HL-60/S4 (cell line): Measurements from ENCODE around the gene CLIP2.

Experiments
- in situ Hi-C: fragments of 300-500 bp; cut with MboI; formaldehyde crosslinking; loops from 2 replicates; pipeline ENCODE4 v1.14.3; 2022; ENCODE audit warnings: low sequenced_read_pairs

Gene CLIP2

DNA sequence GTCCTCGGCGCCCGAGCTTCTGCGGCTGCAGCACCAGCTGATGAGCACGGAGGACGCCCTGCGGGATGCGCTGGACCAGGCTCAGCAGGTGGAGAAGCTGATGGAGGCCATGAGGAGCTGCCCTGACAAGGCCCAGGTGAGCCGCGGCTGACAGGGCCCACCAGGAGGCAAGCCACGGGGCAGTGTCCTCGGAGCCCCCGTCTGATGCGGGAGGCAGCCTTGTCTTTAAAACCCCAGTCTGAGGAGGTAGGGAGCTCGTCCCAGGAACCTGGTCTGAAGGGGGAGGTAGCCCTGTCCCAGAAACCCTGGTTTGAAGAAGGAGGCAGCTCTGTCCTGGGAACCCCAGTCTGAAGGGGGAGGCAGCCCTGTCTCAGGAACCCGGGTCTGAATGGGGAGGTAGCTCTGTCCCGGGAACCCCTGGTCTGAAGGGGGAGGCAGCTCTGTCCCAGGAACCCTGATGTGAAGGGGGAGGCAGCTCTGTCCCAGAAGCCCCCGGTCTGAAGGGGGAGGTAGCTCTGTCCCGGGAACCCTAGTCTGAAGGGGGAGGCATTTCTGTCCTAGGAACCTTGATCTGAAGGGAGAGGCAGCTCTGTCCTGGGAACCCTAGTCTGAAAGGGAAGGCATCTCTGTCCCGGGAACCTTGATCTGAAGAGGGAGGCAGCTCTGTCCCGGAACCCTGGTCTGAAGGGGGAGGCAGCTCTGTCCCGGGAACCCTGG lies 111.4 kb downstream of the CLIP2 start:
- in situ Hi-C loops = loop anchor here (5.0 to 25.0 kb wide), 4 partner anchors 198 to 637 kb away; partner anchors contain the start of gene GTF2IRD2

DNA sequence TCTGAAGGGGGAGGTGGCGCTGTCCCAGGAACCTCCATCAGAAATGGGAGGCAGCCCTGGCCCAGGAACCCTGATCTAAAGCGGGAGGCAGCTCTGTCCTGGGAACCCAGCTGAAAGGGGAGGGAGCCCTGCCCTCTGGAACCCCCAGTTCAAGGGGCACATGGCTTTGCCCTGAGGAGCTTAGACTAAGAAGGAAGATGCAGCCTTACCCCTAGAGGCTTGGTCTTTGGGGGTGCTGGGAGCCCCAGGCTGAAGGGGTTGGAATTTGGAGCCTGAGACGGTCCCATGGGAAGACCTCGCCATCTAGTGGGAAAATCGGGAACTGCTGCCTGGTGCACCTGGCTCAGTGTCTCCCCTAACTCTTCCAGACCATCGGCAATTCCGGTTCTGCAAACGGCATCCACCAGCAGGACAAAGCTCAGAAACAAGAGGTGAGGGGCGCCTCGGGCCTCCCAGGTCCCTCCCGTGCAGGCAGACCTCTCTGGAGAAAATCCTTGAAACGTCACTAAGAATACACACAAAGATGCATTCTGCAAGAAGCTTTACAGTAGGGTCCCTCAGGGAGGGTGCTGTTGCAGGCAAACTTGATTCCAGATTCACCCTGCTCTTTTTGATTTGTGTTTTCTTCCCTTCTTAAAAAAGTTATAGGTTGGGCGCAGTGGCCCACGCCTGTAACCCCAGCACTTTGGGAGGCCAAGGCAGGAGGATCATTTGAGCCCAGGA lies 112.1 kb downstream of the CLIP2 start:
- in situ Hi-C loops = loop anchor here (5.0 to 25.0 kb wide), 4 partner anchors 199 to 636 kb away; partner anchors contain the start of gene GTF2IRD2

DNA sequence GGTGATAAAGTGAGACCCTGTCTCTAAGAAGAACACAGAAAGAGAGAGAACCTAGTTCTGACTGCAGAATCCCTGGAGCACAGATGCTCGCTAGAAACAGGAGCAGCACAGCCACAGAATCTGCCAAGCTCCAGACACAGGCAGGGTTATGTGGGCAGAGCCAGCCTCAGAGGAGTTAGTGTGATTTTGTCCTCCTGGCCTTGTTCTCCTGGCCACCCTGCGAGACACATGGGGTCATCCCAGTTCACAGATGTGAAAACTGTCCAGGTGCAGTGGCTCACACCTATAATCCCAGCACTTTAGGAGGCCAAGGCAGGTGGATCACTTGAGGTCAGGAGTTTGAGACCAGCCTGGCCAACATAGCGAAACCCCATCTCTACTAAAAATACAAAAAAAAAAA lies 113.5 kb downstream of the CLIP2 start:
- in situ Hi-C loops = loop anchor here (5.0 to 25.0 kb wide), 4 partner anchors 200 to 635 kb away; partner anchors contain the start of gene GTF2IRD2

DNA sequence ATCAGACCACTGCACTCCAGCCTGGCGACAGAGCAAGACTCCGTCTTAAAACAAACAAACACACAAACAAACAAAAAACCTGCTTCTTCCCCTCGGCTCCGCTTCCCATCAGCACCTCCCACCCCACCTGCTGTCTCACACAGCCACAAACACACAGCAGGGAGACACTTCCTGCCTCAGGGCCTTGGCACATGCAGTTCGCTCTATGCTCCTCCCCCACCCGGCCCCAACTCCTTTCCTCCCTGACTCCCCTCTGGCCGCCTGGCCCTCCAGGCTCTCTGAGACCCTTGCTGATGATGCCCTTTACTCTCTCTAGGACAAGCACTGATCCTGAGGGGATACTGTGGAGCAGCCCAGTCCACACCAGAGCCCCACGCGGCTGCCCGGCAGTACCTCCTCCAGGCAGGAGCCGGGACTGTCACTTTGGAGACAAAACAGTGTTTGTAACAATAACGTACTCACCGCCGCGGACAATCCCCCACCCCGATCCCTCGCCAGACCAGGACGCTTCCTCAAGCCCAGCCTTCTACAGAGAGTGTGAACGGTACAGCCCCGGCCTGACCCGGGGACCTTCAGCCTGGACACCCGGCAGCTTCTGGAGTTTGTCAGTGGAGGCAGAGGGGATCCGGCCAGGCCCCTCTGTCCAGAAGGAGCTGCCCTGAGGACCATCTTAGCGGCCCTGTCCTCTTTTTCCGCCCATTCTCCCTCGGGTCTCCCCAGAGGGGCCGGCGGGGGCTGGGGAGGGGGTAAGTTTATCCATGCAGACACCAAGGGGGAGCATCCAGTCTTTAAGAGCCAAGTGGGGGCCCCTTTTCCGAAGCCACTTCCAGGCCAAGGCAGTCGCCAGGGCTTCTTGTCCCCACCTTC lies 114.5 kb downstream of the CLIP2 start:
- in situ Hi-C loops = loop anchor here (5.0 to 25.0 kb wide), 4 partner anchors 201 to 634 kb away; partner anchors contain the start of gene GTF2IRD2

DNA sequence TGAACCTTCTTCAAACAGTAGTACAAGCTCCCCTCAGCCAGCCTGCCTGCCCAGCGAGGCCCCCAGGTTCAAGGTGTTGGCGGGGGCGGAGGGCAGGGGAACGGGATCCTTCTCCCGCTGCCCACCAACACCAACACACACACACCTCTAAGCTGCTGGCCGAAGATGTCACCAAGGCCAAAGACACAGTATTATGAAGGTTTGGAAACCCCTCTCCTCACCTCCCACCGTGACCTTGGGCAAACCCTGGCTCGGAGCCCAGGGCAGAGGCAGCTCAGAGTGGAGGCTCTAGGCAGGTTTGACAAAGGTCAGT lies 115.1 kb downstream of the CLIP2 start:
- in situ Hi-C loops = loop anchor here (5.0 to 25.0 kb wide), 4 partner anchors 202 to 633 kb away; partner anchors contain the start of gene GTF2IRD2

DNA sequence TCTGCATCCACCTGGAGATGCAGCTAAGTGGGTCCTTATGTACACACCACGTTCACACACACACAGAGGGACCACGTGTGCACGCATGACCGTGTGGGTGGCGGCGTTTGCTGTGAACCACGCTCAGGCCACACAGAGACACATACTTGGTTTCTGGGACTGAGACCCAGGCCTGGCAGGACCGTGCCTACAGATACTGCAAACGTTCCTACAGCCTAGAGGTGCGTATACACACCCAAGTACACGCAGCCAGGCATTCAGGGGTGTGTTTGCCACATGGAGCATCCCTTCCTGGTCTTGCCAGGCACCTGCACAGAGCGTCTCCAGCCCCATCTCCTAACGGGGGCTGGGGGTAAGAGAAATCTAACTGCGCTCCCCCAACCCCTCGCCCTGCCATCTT lies 115.5 kb downstream of the CLIP2 start:
- in situ Hi-C loops = loop anchor here (5.0 to 25.0 kb wide), 4 partner anchors 202 to 633 kb away; partner anchors contain the start of gene GTF2IRD2

DNA sequence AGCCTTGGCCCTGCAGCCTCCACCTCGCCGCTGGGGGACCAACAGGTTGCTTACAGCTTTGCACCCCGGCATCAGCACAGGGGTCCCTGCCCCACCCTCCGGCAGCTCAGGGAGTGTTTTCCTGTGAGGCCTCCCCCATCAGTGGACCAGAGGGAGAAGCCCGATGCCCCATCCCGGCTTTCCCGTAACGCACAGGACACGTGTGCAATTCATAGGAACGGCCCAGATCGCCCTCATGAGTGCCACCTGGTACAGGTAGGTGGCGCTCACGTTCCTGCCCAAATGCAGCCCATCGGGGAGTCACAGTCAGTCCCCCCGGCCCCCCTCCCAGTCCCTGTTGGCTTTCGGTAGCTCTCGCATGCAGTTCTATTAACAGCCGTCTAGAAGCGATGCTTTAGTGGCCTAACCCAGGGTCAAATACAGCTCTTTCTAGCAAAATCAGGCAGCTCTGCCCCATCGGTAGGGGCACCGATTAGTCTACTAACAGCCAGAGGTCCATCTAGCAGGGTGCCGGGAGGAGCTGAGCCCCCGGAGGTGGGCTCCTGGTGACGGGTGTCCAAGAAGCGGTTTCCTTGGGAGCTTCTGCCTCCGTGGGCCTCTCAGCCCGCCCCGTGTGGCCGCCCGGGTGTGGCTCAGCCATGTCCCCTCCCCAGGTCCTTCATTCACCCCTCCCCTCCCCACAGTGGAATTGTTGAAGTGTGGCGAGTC lies 116.1 kb downstream of the CLIP2 start:
- in situ Hi-C loops = loop anchor here (25.0 kb wide), 2 partner anchors 457 to 632 kb away; partner anchors contain the start of gene GTF2IRD2

DNA sequence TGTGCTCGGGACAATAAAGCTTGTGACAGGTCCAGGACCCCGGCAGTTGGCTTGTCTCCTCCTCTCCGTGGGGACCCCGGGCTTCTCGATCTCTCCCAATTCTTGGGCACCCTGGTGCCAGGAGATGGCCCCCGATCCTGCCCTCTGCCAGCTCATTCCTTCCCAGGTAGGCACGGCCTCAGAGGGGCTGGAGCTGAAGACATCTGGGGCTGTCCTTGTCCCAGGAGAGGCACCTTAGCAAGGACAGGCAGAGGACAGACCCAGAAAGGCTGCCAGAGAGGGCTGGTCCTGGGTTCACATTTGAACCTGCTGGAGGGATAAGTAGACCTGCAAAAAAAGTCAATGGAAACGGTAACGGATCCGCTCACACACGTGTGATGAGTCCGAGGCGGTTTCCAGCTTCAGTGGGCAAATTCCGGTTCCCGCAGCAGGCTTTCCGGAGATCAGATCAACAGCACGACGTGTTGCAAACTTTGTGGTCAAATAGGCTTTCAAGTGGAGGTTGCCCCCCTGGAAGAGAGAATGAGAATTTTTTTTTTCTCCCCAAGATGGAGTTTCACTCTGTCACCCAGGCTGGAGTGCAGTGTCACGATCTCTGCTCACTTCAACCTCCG lies 116.8 kb downstream of the CLIP2 start:
- in situ Hi-C loops = loop anchor here (25.0 kb wide), 2 partner anchors 456 to 631 kb away; partner anchors contain the start of gene GTF2IRD2

DNA sequence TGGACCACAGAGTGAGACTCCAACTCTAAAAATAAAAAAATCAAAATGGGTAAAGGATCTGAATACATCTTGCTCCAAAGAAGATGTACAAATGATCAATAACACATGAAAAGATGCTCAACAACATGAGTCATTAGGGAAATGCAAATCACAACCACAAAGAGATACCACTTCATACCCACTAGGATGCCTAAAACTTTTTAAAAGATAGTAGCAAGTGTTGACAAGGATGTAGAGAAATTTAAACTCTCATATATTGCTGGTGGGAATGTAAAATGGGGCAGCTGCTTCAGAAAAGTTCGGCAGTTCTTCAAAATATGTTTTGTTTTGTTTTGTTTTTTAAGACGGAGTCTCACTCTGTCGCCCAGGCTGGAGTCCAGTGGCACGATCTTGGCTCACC lies 118.8 kb downstream of the CLIP2 start:
- in situ Hi-C loops = loop anchor here (25.0 kb wide), 2 partner anchors 454 to 629 kb away; partner anchors contain the start of gene GTF2IRD2

DNA sequence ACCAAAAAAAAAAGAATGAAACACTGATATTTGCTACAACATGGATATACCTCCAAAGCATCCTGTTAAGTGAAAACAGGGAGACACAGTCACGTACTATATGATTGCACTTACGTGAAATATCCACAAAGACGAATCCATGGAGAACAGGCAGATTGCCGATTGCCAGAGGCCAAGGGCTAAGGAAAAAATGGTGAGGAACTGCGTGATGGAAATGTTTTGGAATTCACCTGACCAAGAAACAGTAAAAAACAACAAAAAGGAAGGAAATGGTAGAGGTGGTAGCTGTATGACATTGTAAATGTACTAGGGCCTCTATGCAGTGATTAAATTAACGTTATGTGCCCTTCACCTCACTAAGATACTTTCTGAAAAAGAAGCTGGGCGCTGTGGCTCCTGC lies 120.4 kb downstream of the CLIP2 start:
- in situ Hi-C loops = loop anchor here (25.0 kb wide), 2 partner anchors 453 to 628 kb away; partner anchors contain the start of gene GTF2IRD2

DNA sequence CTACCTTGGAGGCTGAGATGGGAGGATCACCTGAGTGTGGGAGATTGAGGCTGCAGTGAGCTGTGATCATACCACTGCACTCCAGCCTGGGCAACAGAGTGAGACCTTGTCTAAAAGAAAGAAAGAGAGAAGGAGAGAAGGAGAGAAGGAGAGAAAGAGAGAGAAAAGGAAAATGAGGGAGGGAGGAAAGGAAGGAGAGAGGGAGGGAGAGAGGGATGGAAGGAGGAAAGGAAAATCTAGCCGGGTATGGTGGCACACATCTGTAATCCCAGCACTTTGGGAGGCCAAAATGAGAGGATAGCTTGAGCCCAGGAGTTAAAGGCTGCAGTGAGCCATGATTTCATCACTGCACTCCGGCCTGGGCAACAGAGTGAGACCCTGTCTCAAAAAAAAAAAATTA lies 121.6 kb downstream of the CLIP2 start:
- in situ Hi-C loops = loop anchor here (25.0 kb wide), 2 partner anchors 452 to 627 kb away; partner anchors contain the start of gene GTF2IRD2

DNA sequence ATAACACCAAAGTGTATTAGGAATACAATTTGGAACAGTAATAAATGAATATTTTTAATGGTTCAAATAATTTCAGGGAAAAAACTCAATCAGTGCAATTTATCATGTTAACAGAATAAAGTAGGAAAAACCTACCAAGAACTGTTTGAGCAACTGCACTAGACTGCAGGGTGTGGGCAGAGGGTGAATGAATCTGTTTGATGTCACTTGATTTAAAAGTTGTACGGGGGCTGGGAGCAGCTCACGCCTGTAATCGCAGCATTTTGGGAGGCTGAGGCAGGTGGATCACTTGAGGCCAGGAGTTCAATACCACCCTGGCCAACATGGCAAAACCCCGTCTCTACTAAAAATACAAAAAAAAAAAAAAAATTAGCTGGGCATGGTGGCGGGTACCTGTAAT lies 122.4 kb downstream of the CLIP2 start:
- in situ Hi-C loops = loop anchor here (25.0 kb wide), 2 partner anchors 451 to 626 kb away; partner anchors contain the start of gene GTF2IRD2

DNA sequence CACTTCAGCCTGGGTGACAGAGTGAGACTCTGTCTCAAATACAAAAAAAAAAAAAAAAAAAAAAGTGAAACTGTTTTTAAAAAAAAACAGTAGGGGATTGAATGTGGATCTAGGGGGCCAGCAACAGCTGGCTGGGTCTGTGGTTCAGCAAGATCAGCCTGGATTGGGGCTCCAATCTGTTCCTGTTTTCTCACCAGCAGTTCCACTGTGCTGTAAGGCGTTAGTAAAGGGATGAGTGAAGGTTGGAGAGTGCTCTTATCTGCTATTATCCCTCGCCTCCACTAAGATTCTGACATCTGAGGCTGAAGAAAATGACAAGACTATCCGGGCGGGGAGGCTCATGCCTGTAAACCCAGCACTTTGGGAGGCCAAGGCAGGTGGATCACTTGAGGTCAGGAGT lies 122.8 kb downstream of the CLIP2 start:
- in situ Hi-C loops = loop anchor here (25.0 kb wide), 2 partner anchors 450 to 625 kb away; partner anchors contain the start of gene GTF2IRD2

DNA sequence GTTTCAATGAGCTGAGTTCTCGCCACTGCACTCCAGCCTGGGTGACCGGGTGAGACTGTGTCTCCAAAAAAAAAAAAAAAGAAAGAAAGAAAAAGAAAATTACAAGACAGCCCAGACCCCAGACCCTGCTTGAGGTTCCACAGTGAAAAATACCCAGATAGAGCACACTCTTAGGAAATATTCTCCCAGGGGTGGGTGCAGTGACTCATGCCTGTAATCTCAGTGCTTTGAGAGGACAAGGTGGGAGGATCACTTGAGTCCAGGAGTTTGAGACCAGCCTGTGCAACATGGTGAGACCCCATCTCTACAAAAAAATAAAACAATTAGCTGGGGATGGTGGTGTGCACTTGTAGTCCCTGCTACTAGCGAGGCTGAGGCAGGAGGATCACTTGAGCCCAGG lies 123.4 kb downstream of the CLIP2 start:
- in situ Hi-C loops = loop anchor here (25.0 kb wide), 2 partner anchors 450 to 625 kb away; partner anchors contain the start of gene GTF2IRD2

DNA sequence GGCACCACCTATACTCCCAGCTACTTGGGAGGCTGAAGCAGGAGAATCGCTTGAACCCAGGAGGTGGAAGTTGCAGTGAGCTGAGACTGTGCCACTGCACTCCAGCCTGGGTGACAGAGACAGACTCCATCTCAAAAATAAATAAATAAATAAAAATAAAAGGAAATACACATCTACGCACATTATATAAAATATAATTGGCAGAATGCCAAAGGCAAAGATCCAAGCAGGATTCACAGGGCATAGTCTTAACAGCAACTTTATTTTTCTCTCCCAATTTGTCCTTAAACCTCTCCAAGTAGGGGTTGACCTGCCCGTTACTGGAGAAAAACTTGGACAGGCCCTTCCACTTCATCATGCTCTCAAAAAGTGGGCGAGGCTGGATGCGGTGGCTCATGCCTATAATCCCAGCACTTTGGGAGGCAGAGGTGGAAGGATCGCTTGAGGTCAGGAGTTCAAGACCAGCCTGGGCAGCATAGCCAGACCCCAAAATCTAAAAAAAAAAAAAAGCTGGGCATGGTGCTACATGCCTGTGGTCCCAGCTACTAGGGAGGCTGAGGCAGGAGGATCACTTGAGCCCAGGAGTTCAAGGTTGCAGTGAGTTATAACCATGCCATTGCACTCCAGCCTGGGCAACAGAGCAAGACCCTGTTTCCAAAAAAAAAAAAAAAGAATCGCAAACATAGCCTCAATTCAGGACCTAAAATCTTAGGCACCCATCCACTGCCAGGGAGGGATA lies 125.6 kb downstream of the CLIP2 start:
- in situ Hi-C loops = loop anchor here (25.0 kb wide), 2 partner anchors 448 to 623 kb away; partner anchors contain the start of gene GTF2IRD2

DNA sequence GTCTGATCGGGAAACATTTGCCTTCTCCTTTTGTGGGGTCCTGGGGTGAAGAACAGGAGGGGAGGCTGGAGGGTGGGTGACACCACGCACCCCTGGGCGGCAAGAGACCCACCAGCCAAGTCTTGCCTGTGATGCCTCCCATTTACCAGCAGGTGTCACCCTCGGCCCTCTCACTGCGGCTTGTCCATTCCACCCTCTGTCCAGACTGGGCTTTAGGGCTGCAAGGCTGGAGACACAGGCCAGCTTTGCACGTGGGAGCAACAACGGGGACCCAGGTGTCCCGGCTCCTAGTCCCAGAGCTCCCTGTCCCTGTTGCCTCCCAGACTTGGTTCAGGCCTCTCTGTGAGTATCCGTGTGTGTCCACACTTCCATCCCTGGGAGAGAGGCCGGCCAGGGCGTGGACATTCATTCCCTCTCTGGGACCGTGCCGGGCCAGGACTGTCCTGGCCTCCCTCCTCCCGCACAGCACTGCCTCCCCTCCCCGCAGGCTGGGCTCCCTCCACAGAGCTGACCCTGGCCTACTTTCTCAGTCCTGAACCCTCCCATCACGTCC lies 128.3 kb downstream of the CLIP2 start:
- in situ Hi-C loops = loop anchor here (25.0 kb wide), 2 partner anchors 445 to 620 kb away; partner anchors contain the start of gene GTF2IRD2

DNA sequence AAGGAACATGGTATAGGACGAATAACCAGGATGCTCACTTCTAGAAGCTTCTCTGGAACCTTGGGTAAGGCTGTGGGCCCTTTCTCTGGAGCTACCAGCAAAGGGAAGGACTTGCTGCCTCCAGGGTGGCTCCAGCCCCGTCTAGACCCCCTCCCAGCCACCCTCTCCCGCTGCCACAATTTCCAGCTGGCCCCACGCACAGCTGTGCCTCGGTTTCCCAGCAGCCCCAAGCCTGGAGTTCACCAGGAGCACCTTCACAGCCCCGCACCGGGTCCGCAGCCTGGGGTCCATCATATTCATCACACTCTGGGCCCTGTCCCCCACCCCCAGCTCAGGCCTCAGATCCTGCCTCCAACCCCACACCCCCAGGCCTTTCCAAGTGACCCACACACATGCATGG lies 128.9 kb downstream of the CLIP2 start:
- in situ Hi-C loops = loop anchor here (25.0 kb wide), 2 partner anchors 444 to 619 kb away; partner anchors contain the start of gene GTF2IRD2

DNA sequence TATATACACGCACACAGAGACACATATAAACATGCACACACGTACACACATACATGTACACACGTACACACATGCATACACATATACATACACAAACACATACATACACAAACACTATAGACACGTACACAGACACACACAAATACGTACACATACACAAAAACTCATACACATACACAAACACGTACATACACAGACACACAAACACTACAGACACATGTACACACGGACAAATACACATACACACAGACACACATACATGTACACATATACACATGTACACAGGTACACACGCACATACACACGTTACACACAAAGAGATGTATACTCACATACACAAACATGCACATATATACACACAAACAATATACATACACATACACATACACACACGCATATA lies 129.3 kb downstream of the CLIP2 start:
- in situ Hi-C loops = loop anchor here (25.0 kb wide), 2 partner anchors 444 to 619 kb away; partner anchors contain the start of gene GTF2IRD2
